NCI-H1436 (cell line): ENCODE results near the gene CST6.
"Not testable (repeated sequence)": the region's sequence is repeated elsewhere in the genome, so short reads cannot be mapped to it uniquely, and the experiment has no call there.

Source experiments
- DNase-seq: peaks from one replicate; lab custom pipeline; 2025; lab: John Stamatoyannopoulos, UW

The CST6 gene

GRCh38 chr11:66015936-66016792 is 4.4 kb downstream of the CST6 start:
- no peak for DNase-seq

GRCh38 chr11:66016793-66017177 is 5.0 kb downstream of the CST6 start:
- no peak for DNase-seq

GRCh38 chr11:66017321-66017720 is 5.5 kb downstream of the CST6 start:
- DNase-seq: no peak

- no peak for DNase-seq
These were observed 8.4 kb downstream of the CST6 start for GRCh38 chr11:66020212-66020611.

GRCh38 chr11:66020618-66021357 is 9.0 kb downstream of the CST6 start:
- DNase-seq: no peak

- peak; percentile 54 for DNase-seq
These were observed 10.8 kb downstream of the CST6 start for GRCh38 chr11:66022401-66023185.

GRCh38 chr11:66023186-66023440 is 11.3 kb downstream of the CST6 start:
- not testable (repeated sequence) for DNase-seq

GRCh38 chr11:66026017-66026529 is 14.3 kb downstream of the CST6 start, which contains the start of gene CATSPER1:
TSS of gene CATSPER1 (minus strand) at chr11:66026479. CDS start at chr11:66026379, 100 bp downstream.
- DNase-seq: no peak

- no peak for DNase-seq
These were observed 21.3 kb downstream of the CST6 start for GRCh38 chr11:66032957-66033735.

GRCh38 chr11:66035653-66036333 is 24.0 kb downstream of the CST6 start:
- DNase-seq: peak; percentile 47

GRCh38 chr11:66036334-66036710 is 24.5 kb downstream of the CST6 start:
- DNase-seq: no peak

- DNase-seq: no peak
These were observed 25.5 kb downstream of the CST6 start for GRCh38 chr11:66037327-66037726.

- no peak for DNase-seq
These were observed 28.0 kb downstream of the CST6 start for GRCh38 chr11:66039765-66040164.

GRCh38 chr11:66042227-66042995 is 30.6 kb downstream of the CST6 start:
- DNase-seq: no peak

GRCh38 chr11:66042996-66043906 is 31.4 kb downstream of the CST6 start:
- no peak for DNase-seq

- no peak for DNase-seq
These were observed 32.9 kb downstream of the CST6 start for GRCh38 chr11:66044757-66045156.

GRCh38 chr11:66045177-66045639 is 33.4 kb downstream of the CST6 start:
- peak; percentile 88 for DNase-seq

GRCh38 chr11:66046901-66047300 is 35.1 kb downstream of the CST6 start:
- DNase-seq: no peak
